HG03025 (cell line): ENCODE measurements around the gene RRP15.
"Not testable (repeated sequence)": the region's sequence is repeated elsewhere in the genome, so short reads cannot be mapped to it uniquely, and the experiment has no call there.

Experiments
- ATAC-seq: cut with Tn5 transposase; IDR thresholded peaks from one replicate; pipeline ENCODE4 v1.9.1; 2021; ENCODE audit warnings: mild to moderate bottlenecking, moderate library complexity; ENCODE audit not compliant: unreplicated experiment, low FRiP score

The RRP15 gene

DNA sequence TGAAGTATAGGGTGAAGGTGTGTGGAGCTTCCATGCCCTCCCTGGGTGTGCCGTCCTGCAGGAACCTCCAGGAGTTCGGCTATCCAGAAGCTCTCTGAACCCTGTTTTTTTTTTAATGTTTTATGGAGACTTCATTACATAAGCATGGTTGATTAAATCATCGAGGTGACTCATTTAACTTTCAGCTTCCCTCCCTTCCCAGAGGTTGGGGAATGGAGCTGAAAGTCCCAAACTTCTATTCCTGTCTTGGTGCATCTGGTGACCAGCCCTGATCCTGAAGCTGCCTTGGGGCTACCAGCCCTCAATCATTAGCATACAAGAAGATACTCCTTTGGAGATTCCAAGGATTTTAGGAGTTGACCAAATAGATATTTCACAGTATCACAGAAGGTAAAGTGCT, 9.5 kb downstream of the RRP15 start:
- no peak for ATAC-seq

- no peak for ATAC-seq
These were observed 11.1 kb downstream of the RRP15 start for GRCh38 chr1:218296162-218296561.

DNA sequence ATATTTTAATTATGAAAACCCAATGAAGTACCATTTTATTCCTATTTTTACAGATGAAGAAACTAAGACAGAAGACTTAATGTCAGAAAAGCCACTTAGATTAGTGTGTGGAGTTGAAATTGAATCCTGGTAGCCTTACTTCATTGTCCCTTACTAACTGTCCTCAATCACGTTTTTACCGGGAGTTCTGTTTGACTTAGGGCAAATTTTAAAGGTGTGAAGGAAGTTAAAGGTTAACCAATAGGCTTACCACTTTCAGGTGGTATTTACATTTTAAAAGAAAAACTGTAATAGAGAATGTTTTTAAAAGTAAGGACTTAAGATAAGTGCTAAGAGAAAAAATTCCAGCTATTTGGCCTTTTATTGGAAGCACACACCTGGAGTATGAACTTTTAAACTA, 12.4 kb downstream of the RRP15 start:
- no peak for ATAC-seq

DNA sequence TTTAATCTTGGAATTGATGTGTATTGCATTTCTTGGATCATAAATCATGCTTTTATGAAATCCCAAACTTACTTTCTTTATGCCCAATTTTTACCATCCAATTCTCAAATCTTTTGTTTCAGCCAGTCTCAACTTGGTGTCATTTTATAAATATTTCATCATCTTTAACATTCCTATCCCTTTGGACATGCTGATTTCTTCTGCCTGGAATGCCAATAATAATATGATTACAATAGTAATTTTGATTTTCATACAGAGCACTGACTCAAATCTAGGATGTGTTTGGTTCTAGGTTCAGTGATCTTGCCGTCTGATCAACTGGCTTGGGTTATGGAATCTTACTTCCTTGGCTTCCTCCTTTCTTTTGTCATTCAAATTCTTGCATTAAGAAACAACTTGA, 12.8 kb downstream of the RRP15 start:
- no peak for ATAC-seq

DNA sequence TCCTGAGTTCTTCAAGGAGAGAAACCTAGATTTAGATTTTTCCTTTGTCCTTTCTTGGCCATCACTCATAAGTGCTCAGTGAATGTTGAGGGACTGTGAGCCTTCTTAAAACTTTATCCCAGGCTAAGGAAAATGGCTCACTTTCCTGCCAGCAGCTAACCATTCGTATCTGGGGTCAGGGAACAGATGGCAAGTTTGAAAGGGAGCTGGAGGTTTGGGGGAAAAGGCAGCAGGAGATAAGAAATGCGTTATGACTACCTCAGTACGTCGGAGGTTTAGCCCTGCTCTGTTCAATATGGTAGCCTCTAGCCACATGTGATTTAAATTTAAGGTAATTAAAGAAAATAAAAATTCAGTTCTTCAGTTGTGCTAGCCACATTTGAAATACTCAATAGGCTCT, 13.3 kb downstream of the RRP15 start:
- no peak for ATAC-seq

- no peak for ATAC-seq
These were observed 14.3 kb downstream of the RRP15 start for GRCh38 chr1:218299416-218299815.

DNA sequence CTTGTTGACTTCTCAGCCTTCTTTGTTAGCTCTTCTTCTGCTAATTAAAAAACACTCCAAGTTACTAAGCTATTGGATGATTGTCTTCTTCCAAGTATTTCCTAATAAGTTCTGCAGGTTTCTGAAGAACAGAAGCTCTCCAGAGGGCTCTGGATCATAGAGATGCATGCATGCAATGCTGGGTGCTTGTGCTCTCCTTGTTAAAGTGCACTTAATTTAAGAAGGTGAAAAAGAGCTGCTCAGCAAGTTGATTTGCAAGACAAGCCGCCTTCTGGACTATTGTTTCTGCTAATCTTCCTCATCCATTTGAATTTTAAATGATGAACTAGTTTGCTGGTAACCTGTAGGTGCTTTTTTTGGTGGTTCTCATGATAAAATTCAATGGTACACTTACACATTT, 16.1 kb downstream of the RRP15 start:
- no peak for ATAC-seq

DNA sequence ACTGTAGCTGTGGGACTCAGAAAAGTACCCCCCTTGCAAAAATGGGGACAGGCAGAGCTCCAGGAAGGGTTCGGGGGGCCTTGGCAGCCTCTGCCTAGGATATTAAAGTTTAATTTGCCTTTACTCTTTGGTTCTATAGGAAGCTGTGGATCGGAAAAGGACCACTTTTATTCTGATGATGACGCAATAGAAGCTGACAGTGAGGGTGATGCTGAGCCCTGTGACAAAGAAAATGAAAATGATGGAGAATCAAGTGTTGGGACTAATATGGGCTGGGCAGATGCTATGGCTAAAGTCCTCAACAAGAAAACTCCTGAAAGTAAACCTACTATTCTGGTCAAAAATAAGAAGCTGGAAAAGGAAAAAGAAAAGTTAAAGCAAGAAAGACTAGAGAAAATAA, 17.1 kb downstream of the RRP15 start:
- ATAC-seq: no peak

- no peak for ATAC-seq
These were observed 18.2 kb downstream of the RRP15 start for GRCh38 chr1:218303176-218303879.

DNA sequence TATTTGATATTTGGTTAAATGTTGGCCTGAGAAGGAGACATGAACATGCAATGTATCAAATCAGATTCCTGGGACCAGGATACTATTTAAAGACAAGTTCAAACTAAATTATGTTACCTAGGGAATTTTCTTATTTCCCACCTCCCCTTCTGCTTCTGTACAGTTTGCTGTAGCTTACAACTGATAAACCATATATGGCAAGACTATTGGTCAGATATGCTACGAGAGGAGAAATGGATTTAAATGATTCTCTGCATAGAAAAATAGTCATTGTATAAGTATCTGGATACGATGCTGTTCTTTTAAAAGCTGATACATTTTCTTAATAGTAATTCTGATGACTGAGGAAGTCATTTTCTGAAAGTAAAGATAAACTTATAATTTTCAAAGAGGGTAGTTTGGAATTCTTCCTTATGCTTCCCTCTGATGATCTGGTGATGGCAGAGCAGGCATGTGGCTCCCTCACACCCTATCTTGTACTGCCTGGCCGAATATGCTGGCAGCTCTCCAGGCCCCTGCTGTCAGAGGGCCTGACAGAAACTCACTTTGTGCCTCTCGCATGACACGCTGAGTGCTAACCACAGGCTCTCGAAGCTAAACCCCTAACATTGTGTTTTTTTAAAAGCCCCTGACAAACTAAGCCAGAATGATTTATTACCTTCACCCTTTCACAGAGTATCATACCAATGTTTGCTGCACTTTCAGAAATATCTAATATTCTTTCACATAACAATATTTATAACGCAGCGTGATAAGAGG, 19.4 kb downstream of the RRP15 start:
- ATAC-seq: no peak

DNA sequence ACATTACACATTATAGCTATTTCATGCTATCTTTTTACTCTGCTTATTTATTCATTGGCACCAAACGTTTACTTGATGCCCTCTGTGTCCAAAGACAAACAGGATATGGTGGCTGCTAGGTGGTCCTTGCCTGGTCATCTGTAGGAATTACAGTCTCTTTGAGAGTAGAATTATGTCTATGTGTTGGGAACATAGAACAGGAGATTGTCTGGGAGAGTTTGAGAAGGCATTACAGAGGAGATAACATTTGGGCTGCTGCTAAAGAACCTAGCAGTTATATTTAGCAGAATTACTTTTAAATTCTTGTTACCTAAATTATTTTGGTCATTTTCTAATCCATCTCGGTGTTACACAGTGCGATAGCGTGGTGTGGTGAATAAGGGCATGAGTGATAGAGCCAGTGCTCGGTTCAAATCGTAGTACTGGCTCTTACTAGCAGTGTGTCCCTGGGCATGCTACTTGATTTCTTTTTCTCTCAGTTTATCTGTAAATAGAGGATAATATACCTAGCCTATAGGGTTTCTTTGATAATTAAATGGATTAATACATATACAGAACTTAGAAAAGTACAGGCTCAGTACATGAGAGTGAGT, 20.5 kb downstream of the RRP15 start:
- no peak for ATAC-seq

GRCh38 chr1:218312509-218312908, 27.4 kb downstream of the RRP15 start:
- ATAC-seq: no peak

GRCh38 chr1:218314316-218314715, 29.2 kb downstream of the RRP15 start:
- ATAC-seq: no peak

- ATAC-seq: no peak
These were observed 30.5 kb downstream of the RRP15 start for GRCh38 chr1:218315638-218316037.

GRCh38 chr1:218317061-218317460, 32.0 kb downstream of the RRP15 start:
- no peak for ATAC-seq

DNA sequence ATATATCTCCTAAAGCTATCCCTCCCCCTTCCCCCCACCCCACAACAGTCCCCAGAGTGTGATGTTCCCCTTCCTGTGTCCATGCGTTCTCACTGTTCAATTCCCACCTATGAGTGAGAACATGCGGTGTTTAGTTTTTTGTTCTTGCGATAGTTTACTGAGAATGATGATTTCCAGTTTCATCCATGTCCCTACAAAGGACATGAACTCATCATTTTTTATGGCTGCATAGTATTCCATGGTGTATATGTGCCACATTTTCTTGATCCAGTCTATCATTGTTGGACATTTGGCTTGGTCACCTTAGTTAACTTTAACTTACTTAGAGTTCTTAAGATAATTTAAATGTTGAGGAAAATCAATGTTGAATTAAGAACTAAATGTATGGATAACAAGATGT, 35.1 kb downstream of the RRP15 start:
- ATAC-seq: not testable (repeated sequence)

DNA sequence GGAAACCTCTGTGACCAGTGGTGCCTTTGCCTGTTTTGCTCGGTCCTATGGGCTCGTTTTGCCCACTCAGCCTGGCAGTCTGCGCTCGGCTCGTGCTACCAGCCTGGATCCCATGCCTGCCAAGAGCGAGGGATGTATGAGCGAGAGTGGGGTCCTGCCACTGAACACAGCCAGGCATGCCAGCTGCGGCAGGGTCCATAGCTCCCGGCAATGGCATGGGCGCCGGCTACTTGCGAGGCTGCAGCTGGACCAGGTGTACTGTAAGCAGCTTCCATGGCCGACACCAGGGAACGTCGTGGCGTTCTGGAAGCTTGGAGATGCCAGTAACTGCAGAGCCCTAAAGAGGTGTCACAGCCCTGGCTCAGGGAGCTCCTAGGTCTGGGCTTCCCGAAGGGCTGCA, 37.7 kb downstream of the RRP15 start:
- ATAC-seq: no peak

- ATAC-seq: no peak
These were observed 38.6 kb downstream of the RRP15 start for GRCh38 chr1:218323568-218324225.

DNA sequence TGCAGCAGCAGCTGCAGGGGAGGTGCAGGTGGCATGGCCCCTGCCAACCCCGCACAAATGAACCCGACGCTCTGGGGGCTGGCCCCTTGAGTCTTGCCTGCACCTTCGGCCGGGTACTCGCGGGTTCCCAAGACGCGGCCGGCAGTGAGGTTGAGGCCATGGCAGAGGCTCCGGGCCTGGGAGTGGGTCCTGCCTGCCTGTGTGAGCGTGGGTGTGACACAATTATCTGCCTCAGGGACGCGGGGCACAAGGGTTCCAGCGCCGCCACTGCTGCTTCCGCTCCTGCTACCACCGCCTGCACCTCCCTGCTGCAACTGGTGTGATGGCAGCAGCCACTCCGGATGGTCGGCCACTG, 39.1 kb downstream of the RRP15 start:
- ATAC-seq: no peak

DNA sequence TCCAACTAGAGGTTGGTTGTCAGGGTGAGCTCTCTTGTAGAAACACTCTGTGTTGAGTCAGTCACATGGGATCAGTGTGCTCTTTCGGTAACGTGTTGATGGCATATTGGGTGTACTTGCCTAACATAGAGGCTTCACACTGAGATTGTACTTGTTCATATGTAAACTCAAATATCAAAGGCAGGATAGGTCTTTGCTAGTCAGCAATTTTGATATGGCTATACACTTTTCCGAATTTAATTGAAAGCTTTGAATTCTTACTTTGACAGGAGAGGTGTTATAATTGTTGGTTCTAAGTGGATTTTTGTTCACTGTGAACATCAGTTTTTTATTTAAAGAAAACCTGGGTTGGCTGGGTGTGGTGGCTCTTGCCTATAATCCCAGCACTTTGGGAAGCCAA, 43.7 kb downstream of the RRP15 start:
- no peak for ATAC-seq

DNA sequence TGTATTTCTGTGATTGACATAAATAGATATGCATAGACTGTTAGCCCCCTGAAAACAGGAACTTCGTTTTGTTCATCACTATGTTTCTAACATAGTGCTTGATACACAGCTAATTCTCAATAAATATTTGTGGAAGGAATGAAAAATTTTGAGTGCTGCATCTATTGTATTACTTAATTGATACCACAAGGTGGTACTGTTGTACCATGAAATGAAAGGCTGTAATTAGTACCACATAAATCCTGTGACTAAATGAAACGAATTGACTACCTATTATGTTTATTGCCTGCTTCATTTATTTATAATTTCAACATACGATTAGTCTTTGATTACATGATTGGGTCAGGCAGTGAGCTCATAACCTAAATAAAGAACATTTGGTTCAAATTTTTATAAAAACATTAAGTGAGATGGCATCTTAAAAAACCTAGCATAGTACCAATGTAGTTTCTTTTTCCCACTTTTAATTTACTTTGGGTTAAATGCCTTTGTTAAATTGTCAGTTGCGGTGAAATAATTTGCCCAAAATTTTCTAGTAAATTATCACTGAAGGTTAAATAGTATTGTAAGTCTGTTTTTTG, 45.0 kb downstream of the RRP15 start:
- no peak for ATAC-seq
